ENCODE data around the gene AMDHD2.
A peak's percentile ranks its signal among the peaks of the same experiment; 100 is the strongest.

Gene AMDHD2

DNA sequence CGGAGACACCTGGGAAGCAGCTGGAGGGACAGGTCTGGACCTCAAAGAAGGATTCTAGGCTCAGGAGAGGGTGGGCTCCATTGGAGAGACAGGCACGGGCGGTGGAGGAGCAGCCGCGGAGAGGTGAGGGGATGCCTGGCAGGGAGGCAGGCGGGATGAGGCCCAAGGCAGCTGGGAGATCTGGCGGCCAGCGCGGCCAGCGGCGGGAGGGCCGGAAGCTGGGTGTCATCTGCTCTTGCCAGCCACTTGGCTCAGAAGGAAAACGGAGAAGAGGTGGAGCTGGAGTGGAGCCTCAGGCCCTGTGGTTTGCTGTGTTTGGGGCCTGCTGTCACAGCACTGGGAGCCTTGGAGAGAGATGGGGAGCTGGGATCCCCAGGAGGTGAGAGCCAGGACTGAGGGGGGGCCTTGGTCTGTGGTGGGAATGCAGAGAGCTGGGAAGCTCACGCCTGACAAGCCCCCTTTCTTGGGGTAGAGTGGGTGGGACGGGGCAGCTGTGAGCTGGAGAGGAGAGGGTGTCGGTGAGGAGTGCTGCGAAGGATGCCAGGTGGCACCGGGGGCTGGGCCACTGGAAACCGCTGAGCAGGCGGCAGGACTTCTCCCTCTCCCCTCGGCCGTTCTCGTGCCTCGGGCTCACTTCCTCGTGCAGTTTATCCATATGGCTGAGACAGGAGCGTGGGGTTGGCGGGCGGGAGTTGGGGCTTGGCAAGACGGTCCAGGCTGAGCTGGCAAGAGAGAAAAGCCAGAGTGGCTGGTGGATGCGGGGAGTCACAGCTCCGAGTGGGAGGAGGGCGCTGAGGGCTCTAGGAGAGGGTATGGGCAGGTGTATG lies 37.2 kb upstream of the AMDHD2 start:
- DNase-seq (ENCODE audit: low spot score), result peak; percentile 91

DNA sequence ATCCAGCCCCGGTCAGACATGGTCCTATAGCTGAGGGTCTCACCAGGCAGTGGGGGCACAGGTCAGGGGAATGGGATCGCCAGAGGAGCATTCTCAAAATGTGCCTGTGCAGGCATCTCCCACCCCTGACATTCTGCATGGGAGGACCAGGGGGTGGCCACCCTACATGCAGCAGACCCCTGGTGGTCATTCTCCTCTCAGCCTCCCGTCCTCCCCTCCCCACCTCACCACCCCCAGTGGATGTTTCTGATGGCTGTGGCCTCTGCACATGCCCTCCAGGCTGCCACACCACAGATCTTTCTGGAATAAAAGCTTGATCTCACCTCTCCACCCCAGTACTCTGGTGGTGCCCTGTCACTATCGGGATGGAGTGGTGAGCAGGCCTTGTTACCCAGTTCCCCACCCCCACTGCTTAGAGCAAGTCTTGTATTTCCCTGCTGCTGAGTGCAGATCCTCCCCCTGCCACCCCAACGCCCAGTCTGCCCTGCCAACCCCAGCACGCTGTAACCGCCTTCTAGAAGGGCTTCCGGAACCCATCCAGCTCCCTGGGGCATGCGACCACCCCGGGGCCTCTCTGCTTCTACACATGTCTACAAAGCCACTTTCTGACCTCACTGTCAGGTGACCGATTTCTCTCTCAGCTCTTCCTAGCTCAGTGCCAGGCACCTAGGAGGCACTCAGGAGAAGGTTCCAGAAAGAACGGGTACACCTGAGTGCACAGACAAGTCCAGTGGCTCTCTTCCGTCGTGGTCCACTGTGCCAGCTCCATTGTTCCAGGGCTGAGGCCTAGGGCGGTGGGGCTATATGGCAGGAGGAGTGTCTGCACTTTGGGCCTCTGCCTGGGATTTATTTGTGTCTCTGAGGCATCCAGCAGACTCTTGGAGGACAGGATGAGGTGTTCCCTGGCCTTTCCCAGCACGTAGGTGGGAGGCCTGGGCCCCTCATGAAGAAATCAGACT lies 36.0 kb upstream of the AMDHD2 start:
- DNase-seq (ENCODE audit: low spot score), result no peak

DNA sequence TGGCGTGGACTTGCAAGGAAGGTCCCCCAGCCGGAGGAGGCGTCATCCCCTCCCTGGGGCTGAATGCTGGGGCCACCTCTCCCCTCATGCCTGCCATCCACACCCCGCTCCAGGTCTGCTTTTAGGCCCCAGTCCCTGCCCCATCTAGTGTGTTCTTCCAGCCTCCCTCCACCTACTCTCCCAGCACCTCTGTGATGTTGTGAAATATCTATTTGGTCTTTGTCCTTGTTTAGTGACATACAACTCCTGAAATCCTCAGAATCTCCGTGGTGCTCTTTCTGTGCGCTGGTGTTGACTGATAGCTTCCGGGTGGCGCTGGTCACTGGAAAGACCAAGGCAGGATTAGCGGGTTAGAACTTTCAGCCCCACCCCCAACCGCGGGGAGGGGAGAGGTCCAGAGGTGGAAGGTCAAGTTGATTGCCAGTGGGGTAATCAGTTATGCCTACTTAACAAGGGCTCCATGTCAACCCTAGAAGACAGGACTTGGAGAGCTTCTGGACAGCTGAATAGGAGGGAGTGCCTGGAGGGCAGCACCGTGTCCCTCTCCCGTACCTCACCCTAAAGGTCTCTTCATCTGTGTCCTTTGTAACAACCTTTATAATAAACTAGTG lies 35.2 kb upstream of the AMDHD2 start:
- no peak for DNase-seq (ENCODE audit: low spot score)

DNA sequence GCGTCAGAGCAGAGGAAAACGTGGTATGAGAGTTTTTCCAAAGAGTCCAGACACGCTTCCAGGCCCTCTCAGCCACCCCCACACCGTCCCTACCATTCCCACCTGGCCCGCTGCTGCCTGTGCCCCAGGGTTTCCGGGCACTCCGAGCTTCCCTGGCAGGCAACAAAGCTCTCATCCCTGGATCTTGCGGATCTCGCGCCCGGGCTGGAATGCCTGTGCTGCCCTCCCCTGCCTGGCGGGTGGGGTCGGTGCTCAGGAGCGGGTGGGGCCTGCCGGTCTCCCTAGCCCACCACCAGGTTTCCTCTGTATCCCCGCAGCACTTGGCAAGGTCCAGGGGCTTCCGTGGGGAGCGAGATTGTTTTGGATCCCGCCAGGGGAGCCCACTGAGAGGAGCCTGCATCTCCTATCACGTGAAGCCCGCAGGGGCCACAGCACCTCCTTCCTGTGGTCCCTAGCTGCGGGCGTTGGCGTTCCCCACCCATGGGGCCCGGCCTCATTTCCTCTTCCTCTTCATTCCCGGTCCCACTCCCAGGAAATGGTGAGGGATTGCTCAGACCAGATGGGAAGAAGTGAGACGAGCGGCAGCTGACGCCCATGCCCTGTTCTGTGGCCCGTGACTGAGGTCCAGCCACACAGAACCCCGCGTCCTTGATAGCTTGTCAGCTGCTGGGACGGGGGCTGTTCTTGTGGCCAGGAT lies 34.2 kb upstream of the AMDHD2 start:
- DNase-seq (ENCODE audit: low spot score), result no peak

DNA sequence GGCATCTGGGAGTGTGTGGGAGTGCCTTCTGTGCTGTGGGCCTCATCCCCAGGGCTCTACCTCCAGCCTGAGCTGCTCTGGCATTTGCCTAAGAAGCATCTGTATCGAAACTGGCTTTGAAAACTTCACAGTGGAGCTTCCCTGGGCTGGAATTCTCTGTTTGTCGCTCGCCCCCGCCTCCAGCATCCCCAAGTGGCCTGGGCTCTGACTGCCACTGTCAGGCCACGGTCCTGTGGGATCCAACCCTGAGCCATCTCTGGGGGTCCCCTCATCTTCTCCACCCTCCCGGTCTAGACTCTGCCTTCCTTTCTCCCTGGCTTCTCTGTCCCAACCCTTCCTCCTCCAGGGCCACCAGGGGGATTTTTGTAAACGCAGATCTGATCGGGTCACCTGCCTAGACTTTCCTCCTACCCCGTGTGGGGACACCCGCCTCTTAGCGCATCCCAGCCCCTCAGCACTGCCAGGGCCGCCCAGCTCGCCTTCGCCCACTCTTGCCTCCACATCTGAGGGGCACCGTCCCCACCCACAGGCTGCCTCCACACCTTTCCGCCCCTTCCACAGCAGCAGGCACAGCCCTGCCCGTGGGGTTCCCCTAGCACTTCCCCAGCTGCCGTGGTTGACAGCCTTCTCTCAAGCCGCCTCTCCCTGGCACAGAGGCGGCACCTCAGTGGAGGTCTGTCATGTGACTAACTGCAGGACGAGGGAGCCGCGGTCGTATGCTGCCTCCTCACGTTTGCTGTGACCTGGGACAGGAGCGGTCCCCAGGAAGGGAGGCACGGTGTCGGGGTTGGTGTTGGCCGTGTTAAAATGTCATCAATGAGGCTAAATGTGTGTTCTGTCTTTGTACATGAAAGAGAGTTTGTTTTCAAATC lies 33.3 kb upstream of the AMDHD2 start:
- no peak for DNase-seq (ENCODE audit: low spot score)

DNA sequence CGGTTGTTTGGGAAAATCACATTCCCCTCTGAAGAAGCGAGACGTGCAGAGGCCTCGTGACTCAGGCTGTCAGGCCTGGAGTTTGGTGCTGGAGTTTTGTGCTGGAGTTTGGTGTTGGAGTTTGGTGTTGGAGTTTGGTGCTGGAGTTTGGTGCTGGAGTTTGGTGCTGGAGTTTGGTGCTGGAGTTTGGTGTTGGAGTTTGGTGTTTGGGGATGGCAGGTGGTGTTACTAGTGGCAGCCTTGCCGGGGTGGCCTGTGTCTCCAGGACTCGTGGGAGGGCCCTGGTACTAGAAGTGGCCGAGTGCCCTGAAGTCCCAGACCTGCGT lies 32.7 kb upstream of the AMDHD2 start:
- DNase-seq (ENCODE audit: low spot score), result no peak

DNA sequence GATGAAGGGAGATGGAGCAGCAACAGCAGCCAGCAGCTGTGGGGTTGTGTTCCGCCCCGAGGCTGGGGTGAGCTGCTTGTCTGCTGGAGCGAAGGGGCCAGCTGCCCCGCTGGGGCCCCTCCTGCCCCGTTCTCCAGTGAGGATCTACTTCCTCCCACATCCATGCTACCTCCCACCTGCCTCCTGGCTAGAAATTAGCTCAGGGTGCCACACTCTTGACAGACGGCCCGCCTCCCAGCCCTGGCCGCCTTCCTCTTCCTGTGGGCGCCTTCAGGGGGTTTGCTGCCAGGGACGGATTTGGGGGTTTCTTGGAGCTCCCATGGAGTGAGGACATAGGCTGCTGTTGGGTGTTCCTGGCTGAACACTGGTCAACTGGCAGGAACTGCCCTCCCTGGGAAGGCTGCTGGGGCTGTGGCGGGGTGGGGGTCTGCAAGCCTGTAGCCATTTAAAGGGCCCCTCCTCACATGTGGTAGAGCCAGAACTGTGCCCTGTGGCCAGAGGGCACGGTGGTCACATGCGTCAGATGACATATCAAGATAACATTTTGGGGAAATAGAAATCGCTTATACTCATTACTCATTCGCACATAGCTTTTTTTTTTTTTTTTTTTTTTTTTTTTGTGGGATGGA lies 32.2 kb upstream of the AMDHD2 start:
- DNase-seq (ENCODE audit: low spot score), result no peak

DNA sequence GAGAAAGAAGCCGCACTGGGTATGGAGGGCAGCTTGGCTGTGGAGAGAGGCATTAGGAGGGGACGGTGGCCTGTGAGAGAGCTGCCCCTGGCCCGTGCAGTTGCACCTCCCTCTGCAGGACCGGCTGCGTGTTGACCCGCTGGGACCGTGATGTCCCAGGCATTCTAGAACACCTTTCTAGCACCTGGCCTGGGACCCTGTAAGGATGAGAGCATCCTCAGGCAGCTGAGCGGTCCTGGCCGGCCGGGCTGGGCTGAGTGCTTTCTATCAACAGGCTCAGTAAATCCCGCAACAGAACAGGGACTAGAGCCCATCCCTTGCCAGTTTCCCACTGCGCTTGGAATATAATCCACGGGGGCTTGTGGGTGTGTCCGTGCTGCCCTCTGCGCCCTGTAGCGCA lies 30.6 kb upstream of the AMDHD2 start:
- no peak for DNase-seq (ENCODE audit: low spot score)

DNA sequence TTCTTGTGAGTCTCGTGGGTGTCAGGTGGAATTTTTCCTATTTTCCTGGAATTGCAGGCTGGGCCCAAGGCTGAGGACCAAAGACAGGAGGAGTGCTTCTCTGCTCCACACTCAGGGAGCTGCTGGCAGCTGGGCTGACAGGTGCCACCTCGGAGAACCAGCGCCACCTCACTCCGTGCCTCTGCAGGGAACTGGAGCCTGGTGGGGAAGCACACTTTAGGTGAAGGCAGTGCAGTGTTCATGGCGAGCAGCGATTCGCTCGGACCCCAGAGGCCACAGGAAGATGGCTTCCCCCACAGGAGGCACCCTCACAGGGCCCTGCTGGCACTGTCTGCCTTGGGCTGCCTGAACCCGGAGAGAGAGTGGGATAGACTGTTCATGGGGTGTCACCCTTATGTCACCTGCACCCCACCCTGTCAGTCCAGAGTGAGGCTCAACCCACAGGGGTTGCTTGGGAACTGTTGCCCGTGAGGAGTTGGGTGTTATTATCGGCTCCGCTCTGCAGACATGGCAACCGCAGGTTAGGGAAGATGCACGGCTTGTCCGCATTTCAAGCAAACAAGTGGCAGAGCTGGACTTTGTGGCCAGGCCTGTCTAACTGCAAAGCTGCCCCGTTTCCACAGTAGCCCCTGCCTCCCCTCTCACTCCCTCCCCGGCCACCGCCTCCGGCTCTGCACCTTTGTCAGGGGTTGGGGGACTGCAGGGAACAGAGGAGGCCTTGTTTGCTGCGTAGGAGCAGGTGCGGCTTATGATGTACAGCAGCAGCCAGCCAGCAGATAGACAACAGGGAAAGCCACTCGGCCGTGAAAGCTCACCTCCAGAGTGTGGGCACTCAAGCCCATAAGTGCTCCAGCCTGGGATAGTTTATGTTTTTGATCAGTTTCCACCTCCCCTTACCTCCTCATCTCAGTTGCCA lies 29.7 kb upstream of the AMDHD2 start:
- no peak for DNase-seq (ENCODE audit: low spot score)

DNA sequence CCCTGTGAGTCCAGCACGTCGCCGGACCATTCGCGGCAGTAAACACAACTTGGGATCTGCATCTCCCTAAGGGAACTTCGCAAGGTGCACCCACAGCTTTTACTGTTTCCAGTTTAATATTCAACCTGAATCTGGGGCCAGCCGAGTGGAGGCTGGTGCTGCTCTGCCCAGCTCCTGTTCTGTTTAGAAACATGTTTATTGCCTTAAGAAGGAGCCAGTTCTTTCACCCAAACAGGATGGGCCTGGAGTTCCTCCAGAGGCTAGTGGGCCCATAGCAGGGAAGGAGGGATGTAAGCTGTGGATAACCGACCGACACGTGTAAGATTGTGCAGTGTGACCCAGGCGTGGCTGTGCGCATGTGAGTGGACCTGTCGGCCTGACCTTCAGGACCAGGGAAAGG lies 27.9 kb upstream of the AMDHD2 start:
- no peak for DNase-seq (ENCODE audit: low spot score)

DNA sequence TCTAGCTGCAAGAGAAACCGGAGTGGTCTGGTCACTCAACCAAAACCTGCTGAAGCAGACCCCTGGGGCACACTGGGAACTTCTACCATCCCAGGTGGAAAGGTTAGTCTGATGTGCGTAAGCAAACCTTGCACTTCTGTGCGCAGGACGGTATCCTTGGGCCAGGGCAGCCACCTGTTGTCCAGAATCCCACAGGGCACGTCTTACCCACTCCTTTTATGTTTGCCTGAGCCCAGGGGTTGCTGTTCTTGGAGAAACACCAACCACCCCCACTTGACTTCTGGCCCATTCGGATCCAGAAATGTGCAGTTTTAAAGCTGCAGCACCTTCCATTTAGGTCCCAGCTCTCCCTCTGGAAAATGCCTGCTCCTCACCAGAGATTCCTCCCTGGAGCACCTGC lies 26.6 kb upstream of the AMDHD2 start:
- DNase-seq (ENCODE audit: low spot score), result no peak

DNA sequence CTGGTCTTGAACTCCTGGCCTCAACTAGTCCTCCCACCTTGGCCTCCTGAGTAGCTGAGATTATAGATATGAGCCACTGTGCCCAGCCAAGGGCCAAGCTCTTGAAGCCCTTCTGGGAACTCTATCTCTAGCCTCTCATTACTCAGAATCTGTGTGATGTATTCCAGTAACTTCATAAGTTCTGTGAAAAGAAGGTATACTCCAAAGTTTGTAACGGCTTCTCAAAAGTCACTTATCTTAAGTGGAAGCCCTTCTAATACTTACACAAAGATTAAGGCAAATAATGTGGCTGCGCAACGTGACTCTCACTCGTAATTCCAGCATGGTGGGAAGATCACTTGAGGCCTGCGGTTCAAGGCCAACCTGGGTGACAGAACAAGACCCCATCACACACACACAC lies 25.6 kb upstream of the AMDHD2 start:
- DNase-seq (ENCODE audit: low spot score), result no peak

DNA sequence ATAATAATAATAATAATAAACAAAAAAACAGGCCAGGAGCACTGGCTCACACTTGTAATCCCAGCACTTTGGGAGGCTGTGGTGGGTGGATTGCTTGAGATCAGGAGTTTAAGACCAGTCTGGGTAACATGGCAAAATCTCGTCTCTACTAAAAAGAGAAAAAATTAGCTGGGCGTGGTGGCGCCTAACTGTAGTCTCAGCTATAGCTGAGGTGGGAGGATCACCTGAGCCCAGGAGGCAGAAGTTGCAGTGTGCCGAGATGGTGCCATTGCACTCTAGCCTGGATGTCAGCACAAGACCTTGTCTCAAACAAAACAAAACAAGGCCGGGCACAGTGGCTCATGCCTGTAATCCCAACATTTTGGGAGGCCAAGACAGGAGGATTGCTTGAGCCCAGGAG lies 25.1 kb upstream of the AMDHD2 start:
- no peak for DNase-seq (ENCODE audit: low spot score)

DNA sequence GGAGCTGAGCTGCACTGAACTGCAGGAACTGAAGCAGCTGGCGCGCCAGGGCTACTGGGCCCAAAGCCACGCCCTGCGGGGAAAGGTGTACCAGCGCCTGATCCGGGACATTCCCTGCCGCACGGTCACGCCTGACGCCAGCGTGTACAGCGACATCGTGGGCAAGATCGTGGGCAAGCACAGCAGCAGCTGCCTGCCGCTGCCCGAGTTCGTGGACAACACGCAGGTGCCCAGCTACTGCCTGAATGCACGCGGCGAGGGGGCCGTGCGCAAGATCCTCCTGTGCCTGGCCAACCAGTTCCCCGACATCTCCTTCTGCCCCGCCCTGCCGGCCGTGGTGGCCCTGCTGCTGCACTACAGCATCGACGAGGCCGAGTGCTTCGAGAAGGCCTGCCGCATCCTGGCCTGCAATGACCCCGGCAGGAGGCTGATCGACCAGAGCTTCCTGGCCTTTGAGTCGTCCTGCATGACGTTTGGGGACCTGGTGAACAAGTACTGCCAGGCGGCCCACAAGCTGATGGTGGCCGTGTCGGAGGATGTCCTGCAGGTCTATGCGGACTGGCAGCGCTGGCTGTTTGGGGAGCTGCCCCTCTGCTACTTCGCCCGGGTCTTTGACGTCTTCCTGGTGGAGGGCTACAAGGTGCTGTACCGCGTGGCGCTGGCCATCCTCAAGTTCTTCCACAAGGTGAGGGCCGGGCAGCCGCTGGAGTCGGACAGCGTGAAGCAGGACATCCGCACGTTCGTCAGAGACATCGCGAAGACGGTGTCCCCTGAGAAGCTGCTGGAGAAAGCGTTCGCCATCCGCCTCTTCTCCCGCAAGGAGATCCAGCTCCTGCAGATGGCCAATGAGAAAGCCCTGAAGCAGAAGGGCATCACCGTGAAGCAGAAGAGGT lies 23.7 kb upstream of the AMDHD2 start:
- DNase-seq (ENCODE audit: low spot score), result no peak

DNA sequence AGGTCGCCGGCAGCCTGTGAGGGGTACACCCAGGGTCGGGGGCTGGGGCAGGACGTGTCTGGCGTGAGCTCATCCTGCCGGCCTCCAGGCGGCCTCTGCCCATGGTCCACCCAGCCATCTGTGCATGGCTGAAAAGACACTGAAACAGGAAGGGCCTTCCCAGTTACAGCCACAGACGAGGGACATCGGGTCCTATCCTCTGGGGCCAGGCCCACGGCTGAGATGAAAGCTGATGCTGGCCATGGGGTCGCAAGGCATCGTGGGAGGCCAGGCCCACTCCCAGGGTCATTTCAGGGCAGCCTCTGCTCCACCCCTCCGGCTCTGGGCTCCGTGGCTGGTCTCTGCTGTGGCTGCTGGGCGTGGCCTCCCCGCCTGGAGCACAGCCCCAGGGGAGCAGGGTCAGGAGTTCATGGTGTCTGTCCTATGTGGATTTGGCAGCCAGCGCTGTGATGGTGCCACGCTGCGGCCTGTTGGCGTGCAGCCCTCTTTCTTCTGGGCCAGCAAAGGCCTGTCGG lies 23.0 kb upstream of the AMDHD2 start:
- peak; percentile 74 for DNase-seq (ENCODE audit: low spot score)

DNA sequence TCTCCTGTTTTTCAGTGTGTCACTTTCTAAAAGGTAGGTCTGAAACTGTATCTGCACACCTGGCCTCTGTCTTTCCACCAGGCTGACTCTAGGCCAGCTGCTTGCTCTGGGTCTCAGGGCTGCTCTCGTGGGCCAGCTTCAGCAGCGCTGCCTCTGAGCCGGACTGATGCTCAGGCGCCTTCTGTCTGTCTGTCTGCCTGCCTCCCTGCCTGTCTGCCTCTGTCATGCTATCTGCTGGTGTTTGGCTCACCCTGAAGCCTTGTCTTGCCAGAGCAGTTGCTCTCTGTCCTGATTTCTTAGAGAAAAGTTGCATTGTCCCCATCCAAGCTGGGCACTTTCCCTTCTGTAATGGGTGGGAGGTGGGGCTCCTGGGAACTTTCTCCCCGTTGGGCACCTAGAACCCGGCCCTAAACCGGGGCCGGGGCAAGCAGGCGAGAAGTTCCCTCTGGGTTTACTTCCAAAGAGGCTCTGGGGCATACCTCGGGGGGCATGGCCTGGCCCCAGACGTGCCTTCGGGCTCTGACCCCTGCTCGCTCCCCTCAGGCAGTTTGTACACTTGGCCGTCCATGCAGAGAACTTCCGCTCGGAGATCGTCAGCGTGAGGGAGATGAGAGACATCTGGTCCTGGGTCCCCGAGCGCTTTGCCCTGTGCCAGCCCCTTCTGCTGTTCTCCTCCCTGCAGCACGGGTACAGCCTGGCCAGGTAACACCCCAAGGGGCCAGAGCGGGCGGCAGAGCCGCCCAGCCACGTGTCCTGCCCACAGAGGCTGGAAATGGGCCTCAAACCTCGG lies 22.3 kb upstream of the AMDHD2 start:
- DNase-seq (ENCODE audit: low spot score), result no peak

DNA sequence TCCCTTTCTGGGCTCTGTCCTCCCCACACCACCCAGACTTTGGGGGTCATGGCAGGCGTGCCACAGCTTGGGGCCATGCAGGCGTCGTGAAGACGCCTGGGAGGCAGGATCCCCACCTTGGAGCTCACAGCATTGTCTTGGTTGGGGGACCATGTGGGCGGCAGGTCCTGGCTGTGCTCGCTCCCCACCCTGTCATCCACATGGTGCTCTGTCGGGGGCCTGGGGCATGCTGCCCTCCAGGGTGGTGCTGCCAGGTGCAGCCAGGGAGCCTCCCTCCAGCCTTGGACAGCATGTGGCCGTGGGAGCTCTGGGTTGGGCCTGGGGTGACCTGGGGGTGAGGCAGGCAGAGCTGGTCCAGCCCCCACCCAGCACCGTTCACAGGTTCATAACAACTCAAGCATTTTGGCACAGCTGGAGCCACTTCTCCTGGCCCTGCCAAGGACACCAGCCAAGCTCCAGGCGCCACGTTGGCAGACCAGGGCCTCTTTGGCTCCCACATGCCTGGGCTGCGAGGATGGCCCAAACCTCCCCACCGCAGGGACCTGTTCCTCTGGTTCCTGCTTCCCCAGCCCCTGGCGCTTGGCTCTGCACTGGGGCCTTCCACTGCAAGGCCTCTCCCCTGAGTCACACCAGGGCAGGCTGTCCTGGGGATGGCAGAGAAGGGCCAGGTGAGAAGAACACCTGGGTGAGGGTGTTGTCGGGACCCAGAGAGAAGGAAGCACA lies 21.5 kb upstream of the AMDHD2 start:
- no peak for DNase-seq (ENCODE audit: low spot score)
